Activated effector memory CD4-positive, alpha-beta T cell treated with Interleukin-2 at 50 U/mL for 16 hours (primary cell): Measurements from ENCODE around the gene ERVFRD-1.

Experiments used
- DNase-seq: peaks from one replicate; pipeline ENCODE4 v3.0.0-alpha.2; 2020

The ERVFRD-1 gene, protein sequence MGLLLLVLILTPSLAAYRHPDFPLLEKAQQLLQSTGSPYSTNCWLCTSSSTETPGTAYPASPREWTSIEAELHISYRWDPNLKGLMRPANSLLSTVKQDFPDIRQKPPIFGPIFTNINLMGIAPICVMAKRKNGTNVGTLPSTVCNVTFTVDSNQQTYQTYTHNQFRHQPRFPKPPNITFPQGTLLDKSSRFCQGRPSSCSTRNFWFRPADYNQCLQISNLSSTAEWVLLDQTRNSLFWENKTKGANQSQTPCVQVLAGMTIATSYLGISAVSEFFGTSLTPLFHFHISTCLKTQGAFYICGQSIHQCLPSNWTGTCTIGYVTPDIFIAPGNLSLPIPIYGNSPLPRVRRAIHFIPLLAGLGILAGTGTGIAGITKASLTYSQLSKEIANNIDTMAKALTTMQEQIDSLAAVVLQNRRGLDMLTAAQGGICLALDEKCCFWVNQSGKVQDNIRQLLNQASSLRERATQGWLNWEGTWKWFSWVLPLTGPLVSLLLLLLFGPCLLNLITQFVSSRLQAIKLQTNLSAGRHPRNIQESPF

DNA sequence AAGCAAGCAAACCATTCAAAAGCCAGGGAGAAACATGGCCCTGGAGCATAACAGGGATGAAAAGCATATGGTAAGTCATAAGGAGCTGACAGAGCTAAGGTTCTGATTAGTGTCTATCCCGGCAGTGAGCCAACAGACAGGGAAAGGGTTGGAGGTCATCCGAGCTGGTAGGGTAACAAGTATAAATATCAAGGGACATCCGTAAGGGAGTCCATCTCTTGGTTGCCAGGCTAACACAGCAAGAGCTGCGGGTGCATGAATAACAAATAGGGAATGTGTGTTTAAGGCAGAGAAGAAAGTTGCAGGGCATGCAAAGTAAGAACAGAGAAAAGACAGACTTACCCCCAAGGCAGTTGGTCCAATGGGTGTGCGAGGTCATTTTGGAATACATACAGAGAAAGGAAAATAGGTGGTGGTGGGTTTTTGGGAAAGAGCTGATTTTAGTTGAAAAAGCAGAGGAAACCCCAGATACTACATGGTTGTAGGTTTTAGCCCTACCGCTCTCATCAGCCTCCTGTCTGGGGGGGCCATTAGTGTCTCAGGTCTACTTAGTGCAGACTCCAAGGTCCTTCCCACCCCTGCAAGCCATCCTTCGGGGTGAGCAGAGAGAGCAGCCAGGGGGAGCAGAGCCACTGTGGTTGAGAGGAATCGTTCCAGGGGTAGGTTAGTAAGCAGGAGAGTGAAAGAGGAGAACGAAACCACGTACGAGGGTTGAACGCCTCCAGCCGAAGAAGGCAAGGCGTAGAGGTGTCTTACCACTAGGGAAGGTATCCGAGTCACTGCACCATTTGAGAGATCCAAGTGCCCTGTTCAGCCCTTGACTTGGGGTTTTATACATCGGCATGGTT lies at the start of gene ERVFRD-1:
Gene ERVFRD-1, minus strand, starts transcription at position 805 of the 848 bp plus-strand sequence. CDS start 6,415 bp downstream, outside the sequence.
- no peak for DNase-seq

DNA sequence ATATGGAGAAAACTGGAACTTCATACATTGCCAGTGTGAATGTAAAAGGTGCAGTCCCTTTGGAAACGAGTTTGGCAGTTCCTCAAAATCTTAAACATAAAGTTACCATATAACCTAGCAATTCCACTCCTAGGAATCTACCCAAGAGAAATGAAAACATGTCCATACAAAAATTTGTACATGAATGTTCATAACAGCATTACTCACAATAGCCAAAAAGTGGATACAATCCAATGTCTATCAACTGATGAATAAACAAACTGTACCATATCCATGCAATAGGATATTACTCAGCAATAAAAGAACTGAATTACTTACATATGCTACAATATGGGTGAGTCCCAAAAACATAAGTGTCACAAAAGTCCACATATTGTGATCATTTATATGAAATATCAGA lies 48.7 kb upstream of the ERVFRD-1 start:
- no peak for DNase-seq

DNA sequence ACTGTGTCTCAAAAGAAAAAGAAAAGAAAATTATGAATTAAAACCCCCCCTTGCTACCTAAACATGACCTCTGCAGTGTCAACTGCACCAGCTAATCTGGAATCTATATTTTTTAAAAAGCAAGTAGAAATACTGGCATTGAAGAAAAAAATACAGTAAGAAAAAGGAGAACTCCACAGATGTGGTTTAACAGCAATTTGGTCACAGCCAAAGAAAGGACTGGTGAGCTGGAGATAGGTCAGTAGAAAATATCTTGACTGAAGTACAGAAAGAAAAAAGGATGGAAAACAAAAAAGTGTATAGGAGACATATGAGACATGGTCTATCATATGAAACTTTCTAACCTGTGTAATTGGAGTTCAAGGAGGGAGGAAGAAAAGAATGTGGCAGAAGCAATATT lies 44.1 kb upstream of the ERVFRD-1 start:
- no peak for DNase-seq

DNA sequence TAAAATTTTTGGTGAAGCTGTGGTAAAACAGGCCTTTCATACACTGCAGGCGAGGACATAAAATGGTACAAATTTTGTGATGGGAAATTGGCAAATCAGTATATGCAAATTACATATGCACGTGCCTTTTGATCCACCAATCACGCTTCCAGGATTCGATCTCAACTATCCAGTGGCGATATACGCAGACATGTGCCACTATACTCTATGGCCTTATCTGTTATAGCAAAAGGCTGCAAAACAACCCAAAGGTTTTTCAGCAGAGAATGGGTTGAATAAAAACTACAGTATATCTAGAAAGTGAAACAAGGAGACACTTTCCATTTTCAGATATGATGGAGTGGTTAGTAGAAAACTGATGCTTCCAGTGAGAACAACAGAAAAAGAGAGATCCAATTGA lies 41.9 kb upstream of the ERVFRD-1 start:
- DNase-seq, result no peak

DNA sequence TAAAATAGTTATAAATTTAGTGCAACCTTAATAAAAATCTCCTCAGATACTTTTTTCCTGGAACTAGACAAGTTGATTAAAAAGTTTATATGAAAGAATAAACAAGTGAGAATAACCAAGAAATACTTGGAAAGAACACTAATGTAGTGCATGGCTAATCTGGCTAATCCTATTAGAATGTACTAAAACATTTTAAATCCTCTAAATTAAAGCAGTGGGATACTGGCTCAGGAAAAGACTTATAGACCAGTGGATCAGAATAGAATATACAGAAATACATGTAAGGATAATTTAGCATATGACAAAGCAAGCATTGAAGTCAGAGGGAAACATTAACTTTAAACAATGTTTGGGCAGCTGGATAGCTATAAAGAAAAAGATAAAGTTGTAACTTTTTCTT lies 41.1 kb upstream of the ERVFRD-1 start:
- DNase-seq, result no peak

DNA sequence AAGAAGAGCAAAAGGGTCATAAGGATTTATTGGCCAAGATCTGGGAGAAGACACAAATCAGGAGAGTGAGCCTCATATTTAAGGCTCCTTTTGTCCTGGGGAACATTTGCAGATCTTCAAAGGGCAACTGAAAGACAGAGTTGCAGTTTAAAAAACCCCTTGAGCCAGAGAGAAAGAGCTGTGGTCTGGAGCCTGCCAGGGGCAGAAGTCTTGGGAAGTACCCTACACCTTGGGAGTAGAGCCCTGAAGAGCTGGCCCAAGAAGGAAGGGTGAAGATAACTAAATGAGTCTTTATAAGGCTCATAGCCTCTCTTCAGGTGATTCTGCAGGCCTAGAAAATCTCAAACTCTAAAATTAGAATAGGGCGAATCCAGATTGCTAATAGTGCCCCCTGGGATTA lies 40.0 kb upstream of the ERVFRD-1 start:
- no peak for DNase-seq

DNA sequence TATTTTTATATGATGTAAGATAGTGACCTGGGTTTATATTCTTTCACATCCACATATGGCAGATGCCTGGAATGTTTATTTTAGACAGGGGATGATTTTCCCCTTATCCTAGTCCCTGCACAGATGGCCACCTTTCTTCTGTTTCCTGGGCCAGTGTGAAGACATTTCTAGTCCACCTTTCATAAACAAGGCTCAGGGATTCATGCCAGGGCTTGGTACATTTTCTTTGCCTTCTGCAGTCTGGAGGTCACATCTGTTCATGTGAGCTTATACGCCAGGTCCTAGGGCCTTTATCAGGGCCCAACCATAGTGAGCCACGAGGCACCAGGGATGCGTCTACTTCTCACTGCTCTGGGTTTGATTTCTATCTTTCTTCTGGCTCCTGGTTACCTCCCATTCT lies 38.0 kb upstream of the ERVFRD-1 start:
- no peak for DNase-seq

DNA sequence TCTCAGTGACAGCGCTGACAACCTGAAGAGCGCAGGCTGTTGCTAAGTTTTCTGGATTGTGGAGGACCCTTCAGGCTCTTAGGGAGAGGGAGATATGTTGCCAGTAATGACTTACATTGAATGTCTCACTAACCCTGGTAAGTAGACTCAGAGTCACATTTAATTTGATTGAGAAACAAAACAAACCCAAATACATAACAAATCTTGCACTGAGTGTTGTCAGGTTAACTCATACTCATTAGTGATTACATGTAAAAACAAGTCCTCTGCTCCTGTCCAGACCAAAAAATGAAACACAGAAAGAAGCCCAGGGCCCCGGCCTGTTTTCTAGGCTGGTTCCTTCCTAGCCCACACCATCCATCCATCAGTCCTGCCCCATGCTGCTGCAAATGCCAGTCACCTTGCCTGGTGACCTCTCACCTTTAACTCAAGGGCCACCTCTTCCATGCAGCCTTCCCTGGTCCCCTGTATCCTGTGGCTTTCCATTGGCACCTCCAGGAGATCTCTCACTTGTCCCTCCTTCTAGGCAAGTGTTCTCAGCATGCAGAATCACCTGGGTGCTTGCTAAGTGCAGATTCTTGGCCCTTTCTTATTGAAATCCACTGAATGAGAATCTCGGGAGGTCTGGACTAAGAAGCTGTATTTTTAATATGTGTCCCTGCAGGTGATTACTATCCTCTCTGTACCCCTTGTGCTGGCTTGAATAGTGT lies 34.7 kb upstream of the ERVFRD-1 start:
- no peak for DNase-seq

DNA sequence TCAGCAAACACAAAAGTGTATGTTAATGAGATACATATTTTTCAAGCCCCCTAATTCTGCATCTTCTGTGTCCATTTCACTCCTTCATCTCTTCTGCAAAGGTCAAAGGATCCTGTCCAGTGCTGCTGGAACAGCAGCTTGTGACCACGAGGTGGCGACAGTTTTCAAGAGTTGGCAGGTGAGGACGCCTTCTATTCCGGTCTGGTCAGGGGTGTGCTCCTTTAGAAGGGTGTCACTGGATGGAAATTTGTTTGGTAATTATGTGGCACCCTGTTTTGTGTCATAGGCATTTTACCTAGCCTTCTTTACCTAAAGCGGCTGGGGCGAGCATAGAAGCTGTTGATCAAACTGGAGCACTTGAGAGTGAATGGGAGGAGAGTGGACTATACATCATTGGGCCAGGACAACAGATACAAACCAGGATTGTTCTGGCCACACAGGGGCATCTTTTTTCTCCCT lies 32.9 kb upstream of the ERVFRD-1 start:
- DNase-seq, result peak; percentile 51

DNA sequence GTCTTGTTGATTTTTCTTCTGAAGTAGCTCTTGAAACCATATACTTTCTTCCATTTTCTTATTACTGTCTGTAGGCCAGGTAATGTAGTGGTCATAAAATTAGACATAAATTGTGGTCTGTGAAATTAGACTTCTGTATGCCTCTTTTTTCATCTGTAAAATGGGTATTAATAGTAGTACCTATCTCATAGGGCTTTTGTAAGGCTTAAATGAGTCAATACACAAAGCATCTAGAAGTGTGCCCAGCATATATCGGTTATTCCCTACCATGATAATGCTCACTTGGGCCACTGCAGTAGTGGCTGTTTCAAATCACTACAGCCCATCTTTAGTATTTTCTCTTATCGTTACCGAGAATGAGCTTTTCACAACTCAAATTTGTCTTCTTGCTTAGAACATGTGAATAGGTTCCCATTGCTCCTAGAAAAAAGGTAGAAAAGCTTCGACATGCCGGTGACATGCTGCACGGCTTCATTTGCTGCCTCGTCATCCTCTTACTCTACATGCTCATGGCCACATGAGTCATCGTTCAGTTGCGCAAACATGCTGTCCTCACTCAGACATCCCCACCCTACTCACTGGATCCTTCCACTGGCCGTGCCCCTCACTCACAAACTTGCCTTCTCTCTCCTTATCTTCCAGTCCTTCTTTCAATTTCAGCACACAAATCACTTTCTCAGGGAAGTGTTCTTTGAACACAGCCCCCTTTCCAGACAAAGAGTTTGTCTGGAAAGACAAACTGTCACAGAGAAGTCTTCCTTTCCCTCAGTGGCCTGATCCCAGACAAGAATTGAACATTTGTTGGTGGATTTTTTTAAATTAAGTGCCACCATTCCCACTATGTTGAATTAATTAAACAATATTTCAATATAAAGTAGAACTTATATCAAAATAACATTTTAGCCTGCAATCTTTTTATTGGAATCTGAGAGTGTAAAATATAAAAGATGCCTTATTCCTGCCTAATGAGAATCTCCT lies 32.2 kb upstream of the ERVFRD-1 start:
- DNase-seq, result no peak

DNA sequence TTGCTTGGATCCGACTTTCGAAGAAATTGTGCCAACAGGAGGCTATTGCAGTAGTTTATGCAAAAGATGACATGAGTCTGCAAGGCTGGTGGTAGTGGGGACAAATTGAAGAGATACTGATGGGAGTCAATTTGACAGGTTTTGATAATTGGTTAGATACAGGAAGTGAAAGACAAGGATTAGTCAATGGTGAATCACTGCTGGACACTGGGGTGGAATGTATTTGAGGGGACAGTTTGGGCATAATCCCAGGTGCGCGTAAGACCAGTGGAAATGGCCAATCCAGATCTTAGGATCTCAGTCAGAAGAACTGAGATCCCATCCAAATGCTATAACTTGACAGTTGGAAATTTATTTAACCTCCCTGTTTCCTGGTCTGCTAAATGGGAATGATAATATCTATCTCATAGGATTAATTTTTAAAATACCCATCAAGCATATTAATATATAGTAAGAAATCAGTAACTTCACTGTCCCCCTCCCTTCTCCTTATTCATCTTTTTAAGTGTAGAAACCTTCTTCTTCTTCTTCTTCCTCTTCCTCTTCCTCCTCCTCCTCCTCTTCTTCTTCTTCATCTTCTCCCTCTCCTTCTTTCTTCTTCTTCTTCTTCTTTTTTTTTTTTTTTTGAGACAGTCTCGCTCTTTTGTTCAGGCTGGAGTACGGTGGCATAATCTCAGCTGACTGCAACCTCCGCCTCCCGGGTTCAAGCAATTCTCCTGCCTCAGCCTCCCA lies 30.9 kb upstream of the ERVFRD-1 start:
- DNase-seq, result no peak

DNA sequence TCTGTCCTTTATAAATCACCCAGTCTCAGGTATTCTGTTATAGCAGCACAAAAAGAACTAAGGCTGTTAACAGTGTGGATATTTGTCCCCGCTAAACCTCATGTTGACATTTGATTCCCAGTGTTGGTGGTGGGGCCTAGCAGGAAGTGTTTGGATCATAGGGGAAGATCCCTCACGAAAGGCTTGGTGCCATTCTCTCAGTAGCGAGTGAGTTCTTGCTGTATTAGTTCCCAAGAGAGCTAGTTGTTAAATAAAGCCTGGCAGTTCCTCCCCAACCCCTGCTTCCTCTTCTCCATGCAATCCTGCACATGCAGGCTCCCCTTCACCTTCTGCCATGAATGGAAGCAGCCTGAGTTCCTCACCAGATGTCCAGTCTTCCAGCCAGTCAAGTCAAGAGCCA lies 29.8 kb upstream of the ERVFRD-1 start:
- no peak for DNase-seq

DNA sequence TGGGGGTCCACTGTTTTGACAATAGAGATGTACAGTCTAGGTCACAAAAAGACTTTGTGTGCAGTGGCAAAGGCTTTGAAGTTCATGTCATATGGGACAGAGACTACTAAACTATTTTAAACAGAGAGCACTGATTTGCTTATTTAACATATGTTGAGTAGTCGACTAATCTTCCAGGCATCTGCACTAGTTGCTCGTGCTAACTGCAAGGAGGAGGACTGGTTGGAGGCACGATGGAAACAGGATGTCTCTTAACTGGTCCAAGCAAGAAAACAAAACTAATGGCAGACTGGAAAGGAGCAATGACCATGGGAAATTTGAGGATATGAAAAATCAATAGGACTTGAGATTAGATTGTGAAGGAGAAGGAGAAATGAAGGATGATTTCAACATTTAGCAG lies 28.5 kb upstream of the ERVFRD-1 start:
- DNase-seq, result no peak

DNA sequence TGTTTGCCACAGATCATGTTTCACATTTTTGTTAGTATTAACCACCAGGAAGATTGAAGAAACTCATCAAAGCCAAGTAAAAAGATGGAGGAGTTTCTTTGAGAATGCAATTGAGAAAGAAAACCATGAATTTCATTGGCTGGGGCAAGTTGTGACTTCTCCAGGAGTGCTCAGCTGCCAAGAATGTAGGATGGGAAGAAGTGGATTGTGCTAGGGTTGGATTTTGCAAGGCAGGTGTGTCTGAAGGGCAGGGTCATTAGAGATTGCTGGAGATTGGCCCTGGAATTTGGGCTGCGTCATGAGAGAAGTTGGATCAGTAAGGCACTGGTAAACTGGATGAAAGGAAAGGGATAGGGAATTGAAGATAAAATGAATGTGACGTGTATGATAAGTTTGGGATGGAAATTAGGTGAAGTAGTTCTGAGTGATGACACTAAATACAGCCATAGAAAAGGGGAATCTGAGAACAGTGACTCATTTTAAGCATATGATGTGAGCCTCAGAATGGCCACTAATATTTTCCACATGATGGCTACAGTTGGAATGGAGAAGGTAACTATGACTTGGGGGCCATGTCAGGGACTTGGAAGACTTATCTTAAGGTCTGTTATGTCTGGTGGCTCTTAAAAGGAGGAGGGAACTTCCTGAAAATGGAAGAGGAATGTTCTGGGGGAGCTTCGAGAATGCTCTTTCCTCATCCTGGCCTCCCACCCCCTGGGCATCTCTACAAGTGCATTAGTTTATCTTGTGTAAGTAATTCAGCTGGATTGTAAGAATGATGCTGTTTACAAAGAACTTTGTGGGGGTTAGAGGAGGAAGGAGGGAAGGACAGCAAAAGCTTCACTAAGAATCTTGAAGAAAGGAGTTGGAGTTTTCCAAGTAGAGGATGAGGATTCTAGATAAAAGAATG lies 27.8 kb upstream of the ERVFRD-1 start:
- no peak for DNase-seq

DNA sequence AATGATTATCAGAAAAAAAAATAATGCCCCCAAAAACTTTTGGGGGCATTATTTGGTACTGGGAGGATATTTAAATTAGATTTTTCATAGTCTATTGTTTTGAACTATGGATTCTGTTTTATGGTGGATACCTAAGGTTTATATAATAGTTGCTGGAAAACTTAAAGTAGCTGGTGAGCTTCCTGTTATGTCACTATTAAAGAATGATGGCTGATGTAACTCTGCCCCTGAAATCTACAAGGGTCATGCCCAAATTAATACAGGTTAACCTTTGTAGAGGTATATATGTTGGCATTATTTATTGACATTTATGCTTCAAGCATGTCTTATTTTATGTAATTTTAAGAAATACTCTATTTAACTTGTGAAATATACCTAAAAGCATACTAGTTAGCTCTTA lies 25.3 kb upstream of the ERVFRD-1 start:
- DNase-seq, result no peak

DNA sequence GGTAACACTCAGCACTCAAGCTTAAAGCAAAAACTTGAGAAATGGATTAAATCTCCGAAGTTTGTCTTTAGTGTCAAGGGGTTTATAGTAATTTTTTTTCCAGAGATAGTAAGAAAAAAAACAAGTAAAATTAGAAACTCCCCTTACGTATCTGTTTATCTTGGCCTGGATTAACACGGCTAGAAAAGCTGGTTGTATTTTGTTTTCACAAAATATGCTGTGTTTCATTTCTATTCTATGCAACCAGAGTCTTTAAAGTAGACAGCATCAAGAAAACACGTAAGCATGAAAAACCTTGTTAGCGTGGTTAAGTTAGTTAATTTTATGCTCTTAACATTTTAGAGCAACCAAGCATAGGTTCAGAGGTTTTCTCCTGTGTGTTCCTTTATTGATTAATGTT lies 21.8 kb upstream of the ERVFRD-1 start:
- no peak for DNase-seq

DNA sequence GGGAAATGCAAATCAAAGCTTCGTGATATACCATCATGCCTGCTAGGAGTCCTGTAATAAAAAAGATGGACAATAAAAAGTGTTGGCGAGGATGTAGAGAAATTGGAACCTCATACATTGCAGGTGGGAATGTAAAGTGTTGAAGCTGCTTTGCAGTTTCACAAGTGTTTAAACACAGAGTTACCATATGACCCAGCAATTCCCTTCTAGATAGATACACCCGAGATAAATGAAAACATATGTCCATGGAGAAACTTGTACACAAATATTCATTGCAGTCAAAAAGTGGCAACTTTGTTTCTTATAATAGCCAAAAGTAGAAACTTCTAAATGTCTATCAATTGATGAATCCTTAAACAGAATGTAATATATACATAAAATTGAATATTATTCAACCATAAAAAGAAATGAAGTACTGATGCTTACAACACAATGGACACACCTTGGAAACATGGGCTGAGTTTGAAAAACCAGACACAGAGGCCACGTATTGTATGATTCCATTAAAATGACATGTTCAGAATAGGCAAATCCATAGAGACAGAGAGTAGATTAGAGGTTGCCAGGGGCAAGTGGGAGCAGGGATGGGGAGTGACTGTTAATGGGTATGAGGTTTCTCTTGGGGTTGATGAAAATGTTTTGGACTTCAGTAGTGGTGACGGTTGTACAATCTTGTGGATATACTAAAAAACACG lies 20.8 kb upstream of the ERVFRD-1 start:
- DNase-seq, result no peak

DNA sequence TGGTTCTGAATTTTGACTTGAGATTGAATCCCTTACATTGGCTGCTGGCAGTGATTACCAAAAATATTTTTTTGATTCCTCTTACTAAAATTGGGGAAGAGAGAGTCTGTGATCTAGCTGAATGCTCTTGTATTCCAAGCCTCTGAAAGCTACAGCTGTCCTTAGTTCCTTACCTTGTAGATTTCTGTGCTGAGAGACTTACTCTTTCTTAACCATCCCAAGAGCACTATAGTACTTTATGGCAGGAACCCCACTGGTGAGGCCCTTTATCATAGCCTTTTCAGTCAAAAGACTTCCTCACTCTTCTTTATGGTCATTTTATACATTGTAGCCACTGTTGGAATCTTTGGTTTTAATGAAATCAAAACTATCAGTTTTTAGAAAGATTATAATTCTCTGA lies 19.1 kb upstream of the ERVFRD-1 start:
- DNase-seq, result no peak

DNA sequence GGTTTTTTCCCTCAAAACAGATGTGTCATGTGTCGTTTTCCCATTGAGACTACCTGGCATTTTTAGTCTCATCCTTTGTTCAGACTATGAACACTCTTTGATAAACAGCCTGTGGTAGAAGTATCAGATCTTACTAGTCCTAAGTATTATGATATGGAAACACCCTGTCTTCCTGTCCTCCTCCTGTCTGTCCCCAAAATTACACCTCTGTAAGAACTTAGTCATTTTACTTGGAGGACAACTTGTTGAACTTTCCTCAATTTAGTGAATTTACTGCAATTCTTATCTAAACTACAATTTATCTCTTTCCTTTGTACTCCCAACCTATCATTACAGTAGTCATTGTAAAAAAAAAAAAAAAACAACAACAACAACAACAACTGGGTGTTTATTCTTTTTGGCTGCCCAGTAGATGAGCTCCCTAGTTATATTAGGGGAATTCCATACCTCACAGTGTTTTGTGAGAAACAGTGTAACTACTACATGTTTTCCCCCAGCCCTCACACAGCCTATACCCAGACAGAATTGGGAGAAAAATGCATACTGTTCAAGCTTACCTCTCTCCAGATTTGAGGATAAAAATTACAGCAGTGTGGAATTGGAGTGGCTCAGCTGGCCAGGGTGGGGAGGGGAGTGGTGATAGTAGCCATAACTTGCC lies 18.5 kb upstream of the ERVFRD-1 start:
- no peak for DNase-seq
